Measurements from ENCODE around the gene RNU11. TPM values are rescaled to one million over a fixed set of nuclear protein-coding genes. Genes with fewer than 3 reads are reported as not detected.
A peak's percentile ranks its signal among the peaks of the same experiment; 100 is the strongest.

The RNU11 gene
- total RNA-seq, 2 donors from 2014 or later, result not detected

- 76% methylated on average over 7 of the region's 7 CpGs for WGBS
- intact Hi-C loops (cut with DNase I), result no loop called here
These were observed 15.6 kb downstream of the RNU11 start for GRCh38 chr1:28663871-28664470.

DNA sequence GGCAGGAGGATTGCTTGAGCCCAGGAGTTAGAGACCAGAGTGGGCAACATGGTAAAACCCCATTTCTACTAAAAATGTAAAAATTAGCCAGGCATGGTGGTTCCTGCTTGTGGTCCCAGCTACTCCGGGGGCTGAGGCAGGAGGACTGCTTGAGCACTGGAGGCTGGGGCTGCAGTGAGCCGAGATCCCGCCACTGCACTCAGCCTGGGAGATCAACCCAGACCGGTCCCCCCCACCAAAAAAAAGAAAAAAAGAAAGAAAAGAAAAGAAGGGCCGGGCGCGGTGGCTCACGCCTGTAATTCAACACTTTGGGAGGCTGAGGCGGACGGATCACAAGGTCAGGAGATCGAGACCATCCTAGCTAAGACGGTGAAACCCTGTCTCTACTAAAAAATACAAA lies 18.4 kb downstream of the RNU11 start:
- no peak overlapping the region for H3K27ac ChIP-seq
- 97% methylated on average over 12 of the region's 12 CpGs for WGBS
- intact Hi-C loops (cut with DNase I), result no loop called here
- peaks cover 8% of the 10 kb centered on the region for H3K4me1 ChIP-seq (replicated peaks)
- no peak overlapping the region for H3K4me3 ChIP-seq
- H3K27me3 ChIP-seq (replicated peaks; ENCODE audit: insufficient read depth), result no peaks in the 10 kb centered on the region
- TF ChIP-seq, protein P1, sequence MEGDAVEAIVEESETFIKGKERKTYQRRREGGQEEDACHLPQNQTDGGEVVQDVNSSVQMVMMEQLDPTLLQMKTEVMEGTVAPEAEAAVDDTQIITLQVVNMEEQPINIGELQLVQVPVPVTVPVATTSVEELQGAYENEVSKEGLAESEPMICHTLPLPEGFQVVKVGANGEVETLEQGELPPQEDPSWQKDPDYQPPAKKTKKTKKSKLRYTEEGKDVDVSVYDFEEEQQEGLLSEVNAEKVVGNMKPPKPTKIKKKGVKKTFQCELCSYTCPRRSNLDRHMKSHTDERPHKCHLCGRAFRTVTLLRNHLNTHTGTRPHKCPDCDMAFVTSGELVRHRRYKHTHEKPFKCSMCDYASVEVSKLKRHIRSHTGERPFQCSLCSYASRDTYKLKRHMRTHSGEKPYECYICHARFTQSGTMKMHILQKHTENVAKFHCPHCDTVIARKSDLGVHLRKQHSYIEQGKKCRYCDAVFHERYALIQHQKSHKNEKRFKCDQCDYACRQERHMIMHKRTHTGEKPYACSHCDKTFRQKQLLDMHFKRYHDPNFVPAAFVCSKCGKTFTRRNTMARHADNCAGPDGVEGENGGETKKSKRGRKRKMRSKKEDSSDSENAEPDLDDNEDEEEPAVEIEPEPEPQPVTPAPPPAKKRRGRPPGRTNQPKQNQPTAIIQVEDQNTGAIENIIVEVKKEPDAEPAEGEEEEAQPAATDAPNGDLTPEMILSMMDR (IDR thresholded peaks at IDR 0.05), result no peak
- no peak for TF ChIP-seq POLR2AphosphoS5 (IDR thresholded peaks at IDR 0.05)
- TF ChIP-seq POLR2A (IDR thresholded peaks at IDR 0.05), result no peak
- DNase-seq (ENCODE audit: low spot score), result no peak
- no peaks in the 10 kb centered on the region for H3K9me3 ChIP-seq
- H3K36me3 ChIP-seq, result no peaks in the 10 kb centered on the region

More at GRCh38 chr1:28663871-28664470, 15.6 kb downstream of the RNU11 start:
- Histone ChIP-seq H3K9me3 (no peaks in the 10 kb centered on the region), H3K27me3 (replicated peaks; ENCODE audit: insufficient read depth) (no peaks in the 10 kb centered on the region), H3K4me3 (no peak overlapping the region), H3K36me3 (no peaks in the 10 kb centered on the region), H3K4me1 (replicated peaks) (peaks cover 8% of the 10 kb centered on the region), H3K27ac (no peak overlapping the region)
- TF ChIP-seq POLR2A (IDR thresholded peaks at IDR 0.05) (no peak), POLR2AphosphoS5 (IDR thresholded peaks at IDR 0.05) (no peak)
- TF ChIP-seq, protein P1 (IDR thresholded peaks at IDR 0.05), result no peak
- DNase-seq (ENCODE audit: low spot score), result no peak

- DNase-seq (ENCODE audit: low spot score), result peak; percentile 78
- 1% methylated on average over 28 of the region's 57 CpGs for WGBS
- intact Hi-C loops (cut with DNase I), result loop anchor here (2.0 kb wide), 1 partner anchor 68 kb away; the partner anchor contains the start of gene YTHDF2
These were observed 20.0 kb downstream of the RNU11 start, which contains the start of gene GMEB1 for GRCh38 chr1:28668191-28668955. TSS of gene GMEB1 (plus strand) at chr1:28668784. CDS start at chr1:28683613, 14,829 bp downstream.

DNA sequence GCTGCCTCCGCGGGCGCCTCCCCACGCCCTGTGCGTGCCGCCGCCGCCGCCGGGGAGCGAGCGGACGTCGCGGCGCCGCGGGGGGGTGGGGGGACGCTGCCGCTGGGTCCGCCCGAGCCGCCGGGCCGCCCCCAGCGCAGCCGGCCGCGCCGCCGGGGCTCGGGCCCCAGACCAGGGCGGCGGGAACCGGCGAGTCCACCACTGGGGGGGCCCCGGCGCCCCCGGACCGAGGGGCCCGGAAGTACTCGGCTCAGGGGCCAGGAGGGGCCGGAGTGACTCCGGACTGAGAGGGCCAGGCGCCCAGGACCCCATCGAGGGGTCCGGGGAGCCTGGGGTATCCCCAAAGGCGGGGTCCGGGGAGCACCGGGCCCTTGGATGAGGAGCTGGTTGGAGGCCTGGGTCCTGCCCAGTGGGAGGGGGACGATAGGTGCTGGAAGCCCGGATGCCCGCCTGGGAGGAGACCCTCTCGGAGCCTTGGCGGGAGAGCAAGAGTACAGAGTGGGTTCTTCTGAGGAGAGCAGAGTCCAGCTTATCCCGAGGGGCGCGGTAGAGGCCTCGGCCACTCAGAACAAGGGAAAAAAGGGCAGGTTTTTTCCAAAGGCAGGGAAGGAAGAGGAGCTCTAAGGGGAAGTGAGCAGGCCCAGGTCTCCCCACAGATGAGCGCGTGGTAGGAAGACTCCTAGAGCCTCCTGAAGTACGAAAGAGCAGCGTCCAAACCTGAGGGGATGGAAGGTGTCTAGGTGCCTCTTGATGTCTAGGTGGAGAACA lies 20.7 kb downstream of the RNU11 start:
- H3K4me1 ChIP-seq (replicated peaks), result peaks cover 8% of the 10 kb centered on the region
- DNase-seq (ENCODE audit: low spot score), result peak; percentile 13
- intact Hi-C loops (cut with DNase I), result loop anchor here (2.0 kb wide), 1 partner anchor 68 kb away; the partner anchor contains the start of gene YTHDF2
- WGBS, result under 1% methylated on average over 43 of the region's 63 CpGs
- H3K9me3 ChIP-seq, result no peaks in the 10 kb centered on the region
- no peaks in the 10 kb centered on the region for H3K36me3 ChIP-seq
- H3K27ac ChIP-seq, result peak overlapping the region; percentile 86 to 96
- no peaks in the 10 kb centered on the region for H3K27me3 ChIP-seq (replicated peaks; ENCODE audit: insufficient read depth)
- H3K4me3 ChIP-seq, result peak overlapping the region; percentile 57 to 93
- no peak for TF ChIP-seq POLR2A (IDR thresholded peaks at IDR 0.05)
- TF ChIP-seq, protein P1 (IDR thresholded peaks at IDR 0.05), result no peak
- TF ChIP-seq POLR2AphosphoS5 (IDR thresholded peaks at IDR 0.05), result no peak

More at GRCh38 chr1:28668191-28668955, 20.0 kb downstream of the RNU11 start, which contains the start of gene GMEB1:
- Histone ChIP-seq H3K4me3 (peak within 1 kb of the TSS; percentile 57 to 93), H3K9me3 (no peaks in the 10 kb centered on the region), H3K4me1 (replicated peaks) (peaks cover 8% of the 10 kb centered on the region), H3K36me3 (no peaks in the 10 kb centered on the region), H3K27ac (peak within 1 kb of the TSS; percentile 91 to 96), H3K27me3 (replicated peaks; ENCODE audit: insufficient read depth) (no peaks in the 10 kb centered on the region)
- TF ChIP-seq, protein P1 (IDR thresholded peaks at IDR 0.05), result peak in 2 of 4 experiments; percentile 28 to 50
- TF ChIP-seq POLR2AphosphoS5 (IDR thresholded peaks at IDR 0.05) (peak; percentile 69), POLR2A (IDR thresholded peaks at IDR 0.05) (peak; percentile 33)

Data from prostate gland (tissue), 2 donors.